HG02938 (cell line): ENCODE data around the gene EXOC4.

ENCODE experiments used
- ATAC-seq: cut with Tn5 transposase; IDR thresholded peaks from one replicate; pipeline ENCODE4 v1.9.1; 2021; ENCODE audit warnings: mild to moderate bottlenecking, moderate library complexity; ENCODE audit not compliant: unreplicated experiment

The EXOC4 gene

DNA sequence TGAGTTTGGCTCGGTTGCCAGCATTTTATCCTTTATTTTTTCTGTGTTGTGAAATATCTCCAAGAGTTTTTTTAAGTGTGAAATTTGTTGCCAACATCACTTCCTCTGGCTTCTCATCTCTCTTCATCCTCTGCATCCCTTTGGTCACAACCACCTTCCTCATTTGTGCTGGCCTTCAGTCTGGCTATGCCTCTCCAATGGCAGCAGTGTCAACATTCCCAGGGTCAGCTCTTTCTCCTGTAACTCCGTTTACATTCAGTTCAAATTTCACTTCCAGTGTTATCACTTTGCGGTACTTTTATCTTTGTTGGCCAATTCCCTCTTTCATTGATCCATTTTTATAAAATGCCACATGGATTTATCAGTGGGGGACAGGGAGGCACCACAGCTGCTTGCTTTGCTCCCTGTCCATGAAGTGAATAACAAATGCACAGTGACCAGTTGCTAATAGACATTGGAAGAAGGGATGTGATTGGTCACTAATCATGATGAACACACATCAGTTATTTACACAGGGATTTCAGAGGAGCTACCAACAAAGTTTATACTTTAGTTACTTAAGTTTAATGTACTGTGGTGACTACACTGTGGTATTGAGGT is 562.8 kb downstream of the EXOC4 start:
- no peak for ATAC-seq

DNA sequence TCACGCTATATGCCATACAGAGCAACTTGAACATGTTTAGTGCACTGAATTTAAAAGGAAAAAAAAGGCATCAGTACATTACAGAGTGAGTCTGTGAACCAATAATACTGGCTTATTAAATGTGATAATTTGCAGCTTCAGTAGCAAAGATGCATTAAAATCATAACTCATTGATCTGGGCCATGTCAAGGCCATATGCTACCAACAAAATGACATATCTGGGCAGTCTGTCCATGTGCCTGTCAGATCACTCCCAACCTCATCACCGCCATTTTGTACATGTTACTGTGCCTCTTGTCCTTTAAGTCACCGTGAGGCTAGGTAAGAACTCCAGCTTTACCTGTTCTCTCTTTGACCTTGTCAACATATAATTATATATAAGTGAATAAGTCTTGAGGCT is 566.8 kb downstream of the EXOC4 start:
- ATAC-seq, result no peak

DNA sequence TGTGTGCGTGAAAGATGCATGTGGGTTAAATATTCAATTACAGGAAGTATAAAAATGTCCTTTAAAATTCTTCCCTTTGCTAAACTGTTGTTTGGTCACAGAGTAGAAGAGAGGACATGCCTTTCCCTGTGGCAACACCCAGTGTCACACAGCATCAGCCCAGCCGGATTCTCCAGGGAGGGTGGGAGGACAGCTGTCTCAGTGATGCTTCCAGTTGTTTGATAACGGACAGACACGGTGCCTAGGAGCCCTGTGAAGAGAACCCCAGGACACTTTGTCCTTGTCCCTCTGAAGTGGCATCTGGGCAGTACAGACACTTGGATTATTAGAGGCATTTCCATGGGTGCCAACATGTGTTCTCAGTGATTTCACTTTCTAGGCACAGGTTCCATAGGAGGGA is 567.7 kb downstream of the EXOC4 start:
- no peak for ATAC-seq

DNA sequence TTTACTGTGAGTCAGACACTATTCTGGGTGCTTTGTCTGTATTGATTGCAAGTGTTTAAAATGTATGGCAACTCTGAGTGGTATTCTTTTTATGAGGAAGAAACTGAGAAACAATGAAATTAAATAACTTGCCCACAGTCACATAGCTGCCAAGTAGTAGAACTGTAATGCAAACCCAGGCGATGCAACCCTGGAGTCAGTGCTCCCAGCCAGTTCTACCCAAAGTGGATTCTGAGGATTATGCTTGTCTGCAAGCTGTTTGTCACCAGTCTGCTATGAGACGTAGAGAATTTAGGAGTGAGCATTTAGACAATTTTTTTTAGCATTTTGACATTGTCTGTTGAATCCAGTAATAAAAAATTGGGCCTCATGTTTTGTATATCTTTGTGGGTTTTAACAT is 568.3 kb downstream of the EXOC4 start:
- ATAC-seq, result no peak

DNA sequence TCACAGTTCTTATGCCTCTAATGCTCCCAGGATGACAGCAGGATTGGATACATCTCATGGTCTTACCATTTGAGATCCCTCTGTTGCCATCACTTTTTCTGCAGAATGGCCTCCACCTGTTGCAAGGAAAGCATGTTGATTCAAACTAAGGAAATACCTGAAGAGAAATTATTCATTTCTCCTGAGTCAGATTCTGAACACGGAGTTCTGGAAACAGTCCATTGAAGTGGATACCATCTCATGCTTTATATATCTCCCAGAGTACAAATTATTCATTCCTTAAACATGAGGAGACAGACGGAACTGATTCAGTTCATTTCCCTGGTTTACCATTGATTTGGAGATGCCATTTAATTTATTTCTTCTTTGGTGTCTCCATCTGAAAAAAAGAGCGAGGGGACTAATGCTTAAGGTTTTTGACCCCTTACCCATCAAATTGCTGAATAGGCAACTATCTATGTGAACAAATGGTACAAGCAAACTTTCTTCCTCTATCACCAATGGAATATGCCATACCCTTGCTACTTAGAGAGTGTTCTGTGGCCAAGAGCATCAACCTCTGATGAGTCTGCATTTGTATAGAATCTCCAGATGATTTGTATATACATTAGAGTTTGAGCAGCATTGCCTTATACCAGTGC is 569.2 kb downstream of the EXOC4 start:
- no peak for ATAC-seq

DNA sequence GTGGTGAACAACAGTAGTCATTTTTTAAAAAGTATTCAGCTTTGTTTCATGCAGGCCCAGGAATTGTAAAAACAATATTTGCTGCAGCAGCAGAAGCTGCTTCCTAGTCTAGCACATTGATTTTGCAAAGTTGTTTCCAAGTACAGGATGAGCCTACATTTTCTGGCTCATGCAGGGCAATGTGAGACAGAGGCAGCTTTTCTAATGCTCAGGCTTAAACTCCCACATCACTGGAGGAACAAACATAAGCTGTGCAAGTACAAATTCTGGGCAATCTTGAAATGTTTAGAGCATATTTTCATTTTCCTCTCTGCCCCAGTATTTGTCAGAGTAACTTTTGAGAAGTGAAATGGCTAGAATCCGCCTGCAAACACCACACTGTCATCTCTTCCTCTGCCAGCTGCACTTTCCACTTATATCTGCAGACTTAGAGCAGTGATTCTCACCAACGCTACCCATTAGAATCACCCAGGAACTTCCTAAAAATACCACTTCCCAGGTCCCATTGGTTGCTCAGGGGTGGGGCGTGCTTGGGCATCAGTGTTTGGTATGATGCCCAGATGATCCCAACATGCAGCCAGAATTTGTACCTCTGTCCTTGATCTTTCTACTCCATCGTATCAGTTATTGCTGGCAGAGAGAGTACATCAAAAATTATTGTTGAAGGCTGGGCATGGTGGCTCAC is 570.1 kb downstream of the EXOC4 start:
- no peak for ATAC-seq

DNA sequence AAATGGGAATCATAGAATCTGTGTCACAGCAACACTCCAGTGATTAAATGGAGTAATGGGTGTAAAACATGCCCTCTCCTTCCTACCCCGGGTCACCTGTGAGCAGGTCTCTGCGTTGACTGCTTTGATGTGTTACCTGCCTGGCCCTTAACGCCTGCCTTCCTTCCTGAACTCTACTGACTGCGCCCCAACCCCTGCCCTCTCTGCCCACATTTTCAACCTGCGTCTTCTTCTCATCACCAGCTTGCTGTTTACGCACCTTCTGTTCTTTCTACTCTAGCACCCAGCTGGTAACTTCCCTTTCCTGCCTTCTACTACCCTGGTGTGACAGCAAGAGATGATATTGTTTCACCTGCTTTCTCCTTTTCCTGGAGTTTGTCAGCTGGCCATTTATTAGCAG is 571.3 kb downstream of the EXOC4 start:
- no peak for ATAC-seq

DNA sequence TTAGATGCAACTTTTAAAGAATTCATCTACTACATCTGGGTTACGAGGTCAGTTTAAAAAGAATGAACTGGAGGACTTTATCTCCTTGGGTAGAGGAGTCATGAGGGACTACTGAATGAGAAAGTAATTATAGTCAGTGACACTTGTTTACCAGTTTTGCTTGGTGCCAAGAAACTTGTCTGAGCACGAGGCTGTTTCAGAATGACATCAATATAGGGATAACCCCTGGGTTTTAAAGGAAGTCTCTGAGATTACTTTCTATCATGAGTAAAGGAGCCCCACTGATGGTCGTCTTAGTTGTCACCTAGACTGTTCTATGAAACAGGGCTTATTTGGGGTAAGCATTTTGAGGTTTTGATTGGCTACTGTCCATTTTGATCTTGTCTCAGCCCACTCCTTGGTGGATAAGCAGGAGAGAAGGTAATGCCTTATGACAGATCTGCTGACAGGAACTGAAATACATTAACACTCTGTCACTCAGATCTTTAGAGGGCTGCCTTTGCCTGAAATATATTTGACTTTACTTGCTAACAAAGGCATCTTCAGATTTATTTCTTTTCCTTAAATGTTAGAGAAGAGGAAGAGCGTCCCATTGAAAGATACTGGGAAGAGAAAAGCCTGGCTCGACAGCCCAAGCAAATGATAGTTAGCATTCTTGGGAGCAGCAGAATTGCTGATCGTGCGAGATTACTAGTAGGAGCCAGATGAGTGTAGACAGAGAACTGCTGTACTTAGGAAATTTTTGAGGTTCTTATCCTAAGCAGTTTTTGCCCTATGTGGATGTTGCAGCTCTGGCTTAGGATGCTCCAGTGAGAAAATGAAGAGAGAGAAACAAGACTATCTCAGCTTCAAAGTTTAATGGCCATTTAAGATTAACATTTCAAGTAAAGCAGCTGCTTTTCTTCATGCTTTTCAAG is 575.1 kb downstream of the EXOC4 start:
- ATAC-seq, result peak; percentile 89

DNA sequence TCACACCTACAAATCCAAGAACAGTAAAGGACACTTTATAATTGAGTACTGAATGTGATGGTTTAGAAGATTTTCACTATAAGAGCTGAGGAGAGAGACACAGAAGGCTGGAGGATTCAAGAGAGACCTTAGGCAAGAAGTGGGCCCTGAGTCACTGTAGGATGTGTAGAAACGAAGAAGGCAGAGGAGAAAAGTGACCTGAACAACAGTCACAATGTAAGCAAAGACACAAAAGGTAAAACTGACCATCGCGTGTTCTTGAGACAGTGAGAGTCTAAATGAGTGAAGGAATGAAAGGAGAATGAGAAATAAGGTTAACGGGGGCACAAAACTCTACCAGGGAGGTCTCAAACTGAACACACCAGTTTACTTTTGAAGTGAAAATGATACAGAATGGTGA is 576.0 kb downstream of the EXOC4 start:
- ATAC-seq, result no peak

DNA sequence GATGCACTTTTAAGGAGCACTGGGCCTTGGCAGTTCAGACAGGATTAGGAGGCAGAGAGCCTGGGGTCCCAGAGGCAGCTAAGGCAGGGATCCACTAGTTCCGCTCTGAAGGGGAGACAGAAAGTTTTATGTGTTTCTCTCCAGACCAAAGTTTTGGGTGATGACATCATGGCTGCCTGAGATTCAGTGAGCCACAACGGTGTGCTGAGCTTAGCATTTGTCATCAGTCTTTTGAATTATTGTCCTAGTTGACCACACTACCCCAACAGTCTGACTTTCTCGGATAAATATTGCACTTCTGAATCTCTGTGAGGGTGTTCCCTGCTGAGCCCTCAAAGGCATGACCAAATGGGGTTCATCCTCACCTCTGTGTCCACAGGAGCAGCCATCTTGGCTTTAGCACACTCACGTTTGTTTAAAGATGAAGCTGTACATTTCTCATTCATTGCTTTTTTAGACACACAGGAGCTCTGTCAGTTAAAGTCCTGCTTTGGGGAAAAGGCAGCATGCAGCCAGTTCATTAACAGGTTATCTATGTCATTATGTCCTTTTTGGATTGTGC is 576.5 kb downstream of the EXOC4 start:
- ATAC-seq, result no peak

DNA sequence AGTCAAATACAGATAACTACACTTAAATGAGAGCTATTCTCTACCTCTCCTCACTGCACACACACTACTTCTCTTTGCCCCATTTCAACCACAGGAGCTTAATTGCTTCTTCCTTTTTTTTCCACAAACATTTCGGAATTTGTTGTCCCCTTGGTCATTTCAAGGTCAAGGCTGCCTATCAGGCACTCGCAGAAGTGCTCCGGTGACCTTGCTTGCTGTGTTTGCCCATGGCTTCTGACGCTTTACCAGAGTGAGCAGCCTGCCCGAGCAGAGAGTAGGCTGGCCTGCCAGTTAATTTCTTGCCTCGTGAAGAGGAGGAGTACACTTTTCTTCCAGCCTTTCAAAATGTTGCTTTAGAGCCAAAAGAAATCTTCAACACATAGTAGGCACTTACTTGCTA is 577.2 kb downstream of the EXOC4 start:
- ATAC-seq, result no peak

DNA sequence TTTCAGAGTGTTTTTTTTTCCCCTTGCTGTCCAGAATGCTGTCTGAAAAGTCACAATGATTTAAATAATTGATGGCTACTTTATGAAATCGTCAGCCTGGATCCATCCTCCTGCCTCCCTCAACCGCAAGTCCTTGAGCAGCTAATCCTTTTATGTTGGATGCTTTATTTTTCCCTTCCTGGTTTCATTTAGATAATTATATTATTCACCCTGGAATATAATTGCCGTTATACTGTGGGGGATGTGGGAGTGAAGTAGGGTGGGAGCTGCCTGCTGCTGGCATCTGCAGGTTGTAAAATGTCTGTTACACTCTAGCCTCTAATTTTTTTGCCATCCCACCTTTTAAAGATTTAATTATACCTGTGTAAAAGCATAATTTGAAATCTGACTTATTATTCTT is 583.8 kb downstream of the EXOC4 start:
- ATAC-seq, result no peak

DNA sequence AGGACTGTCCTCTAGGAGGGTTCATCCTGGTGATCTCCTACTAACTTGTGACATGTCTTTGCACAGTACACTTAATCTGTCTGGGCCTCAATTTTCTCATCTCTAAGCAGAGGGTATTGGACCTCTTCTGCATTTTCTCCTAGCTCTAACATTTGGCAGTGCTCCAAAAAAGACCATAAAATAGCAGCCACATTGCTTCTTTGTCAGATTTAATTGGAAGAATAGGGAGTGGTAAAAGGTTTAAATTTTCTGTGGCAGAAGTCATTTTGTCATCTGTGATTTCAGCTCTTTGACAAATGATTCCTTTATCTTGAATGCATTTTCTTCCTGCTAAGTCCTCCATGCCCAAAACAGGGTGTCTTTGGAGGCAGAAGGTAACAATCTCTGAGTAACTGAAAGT is 584.3 kb downstream of the EXOC4 start:
- ATAC-seq, result no peak

DNA sequence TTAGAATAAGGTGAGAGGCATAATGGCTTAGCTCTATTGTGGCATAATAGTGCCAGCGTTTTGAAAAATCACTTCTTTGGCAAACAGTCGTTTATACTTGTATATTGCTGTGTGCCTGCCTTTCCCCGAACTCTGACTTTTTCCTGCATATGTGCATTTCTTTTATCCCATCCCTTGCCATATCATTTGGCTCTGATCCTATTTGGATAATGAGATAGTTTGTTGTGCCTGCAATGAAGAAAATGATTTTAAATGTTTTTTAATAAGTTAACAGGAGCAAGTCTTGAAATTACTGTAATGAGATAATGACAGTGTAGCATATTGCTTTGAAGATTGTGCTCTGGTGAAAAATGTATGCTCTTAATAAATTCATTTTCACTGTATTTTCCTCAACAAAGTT is 586.2 kb downstream of the EXOC4 start:
- no peak for ATAC-seq

DNA sequence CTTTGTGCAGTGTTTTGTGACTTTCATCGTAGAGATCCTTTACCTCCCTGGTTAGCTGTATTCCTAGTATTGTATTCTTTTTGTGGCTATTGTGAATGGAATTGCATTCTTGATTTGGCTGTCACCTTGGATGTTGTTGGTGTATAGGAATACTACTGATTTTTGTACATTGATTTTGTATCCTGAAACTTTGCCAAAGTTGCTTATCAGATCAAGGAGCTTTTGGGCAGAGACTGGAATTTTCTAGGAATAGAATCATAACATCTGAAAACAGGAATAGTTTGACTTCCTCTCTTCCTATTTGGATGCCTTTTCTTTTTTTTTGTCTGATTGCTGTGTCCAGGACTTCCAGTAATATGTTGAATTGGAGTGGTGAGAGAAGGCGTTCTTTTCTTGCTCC is 590.5 kb downstream of the EXOC4 start:
- ATAC-seq, result no peak

DNA sequence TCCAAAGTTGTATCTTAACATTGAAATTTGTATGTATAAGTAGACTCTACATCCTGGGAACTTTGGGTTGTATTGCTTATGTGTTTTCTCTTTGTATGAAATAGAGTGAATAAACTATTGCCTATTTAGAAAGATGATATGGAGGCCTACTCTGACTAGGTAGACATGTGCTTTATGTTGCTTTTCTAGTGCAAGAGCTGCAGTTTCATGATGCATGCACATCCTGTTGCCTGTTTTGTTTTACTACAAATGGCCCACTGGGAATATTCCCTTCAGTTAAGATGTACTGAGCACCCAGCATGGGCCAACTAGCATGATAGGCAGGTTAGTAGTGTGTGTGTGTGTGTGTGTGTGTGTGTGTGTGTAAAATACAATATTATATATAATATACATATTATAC is 592.1 kb downstream of the EXOC4 start:
- ATAC-seq, result no peak

DNA sequence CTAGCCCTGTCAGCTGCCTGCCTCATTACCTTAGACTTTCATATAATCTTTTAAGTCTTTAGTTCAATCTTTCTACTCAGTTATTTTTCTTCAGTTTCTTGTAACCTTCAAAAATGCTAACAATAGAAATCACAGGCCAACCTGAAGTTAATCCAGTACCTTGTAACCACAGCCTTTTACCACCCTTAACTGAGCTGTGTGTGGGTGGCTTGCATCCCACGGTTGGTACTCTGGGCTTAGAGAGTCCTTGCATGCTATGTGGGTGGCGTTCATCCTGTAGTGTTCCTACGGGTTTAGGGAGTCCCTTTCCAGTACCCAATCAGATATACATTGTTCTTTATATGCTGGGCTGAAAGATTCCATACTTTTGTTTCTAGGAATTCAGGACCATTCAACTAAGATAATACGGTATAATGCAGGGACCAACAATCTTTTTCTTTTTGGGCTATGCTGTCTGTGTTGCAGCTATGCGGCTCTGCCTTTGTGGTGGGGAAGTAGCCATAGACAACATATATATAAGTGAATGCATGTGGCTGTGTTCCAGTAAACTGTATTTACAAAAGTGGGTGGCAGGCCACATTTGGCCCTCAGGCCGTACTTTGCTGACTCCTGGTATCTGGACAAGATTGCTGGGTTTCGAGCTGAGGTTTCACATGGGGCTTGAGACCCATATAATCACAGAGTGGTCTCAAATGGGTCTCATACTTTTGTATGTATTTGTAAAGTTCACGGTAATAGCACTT is 593.5 kb downstream of the EXOC4 start:
- ATAC-seq, result no peak

DNA sequence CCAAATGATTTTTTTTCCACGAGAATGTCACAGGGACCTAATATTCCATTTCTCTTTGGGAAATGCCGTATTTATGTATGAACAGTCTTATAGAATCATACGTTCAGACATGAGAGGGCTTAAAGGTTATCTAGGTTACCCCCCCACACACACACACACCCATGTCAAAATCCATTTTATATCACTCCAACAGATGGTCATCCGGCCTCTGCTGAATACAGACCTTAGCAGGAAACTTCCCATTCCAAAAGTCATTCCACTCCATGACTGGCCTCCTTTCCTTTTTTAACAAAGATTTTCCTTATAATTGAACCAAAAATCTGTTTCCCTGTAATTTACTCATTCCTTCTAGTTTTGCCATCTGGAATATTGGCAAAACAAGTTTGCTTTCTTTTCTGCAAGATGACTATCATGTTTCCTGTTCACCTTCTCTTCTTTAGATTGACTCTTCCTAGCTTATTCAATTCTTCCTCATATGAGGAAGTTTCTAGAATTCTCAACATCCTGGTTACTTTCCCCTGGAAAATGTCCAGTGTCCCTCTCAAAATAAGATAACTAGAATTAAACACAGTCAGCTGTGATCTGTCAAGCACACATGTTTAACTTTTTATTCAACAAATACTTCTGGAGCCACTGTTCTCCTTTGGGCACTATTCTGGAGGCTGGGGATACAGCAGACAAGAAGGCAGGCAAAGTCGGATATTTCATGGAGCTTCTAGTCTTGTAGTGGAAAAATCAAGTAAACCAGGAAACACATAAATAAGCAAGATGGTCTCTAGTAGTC is 597.8 kb downstream of the EXOC4 start:
- no peak for ATAC-seq

DNA sequence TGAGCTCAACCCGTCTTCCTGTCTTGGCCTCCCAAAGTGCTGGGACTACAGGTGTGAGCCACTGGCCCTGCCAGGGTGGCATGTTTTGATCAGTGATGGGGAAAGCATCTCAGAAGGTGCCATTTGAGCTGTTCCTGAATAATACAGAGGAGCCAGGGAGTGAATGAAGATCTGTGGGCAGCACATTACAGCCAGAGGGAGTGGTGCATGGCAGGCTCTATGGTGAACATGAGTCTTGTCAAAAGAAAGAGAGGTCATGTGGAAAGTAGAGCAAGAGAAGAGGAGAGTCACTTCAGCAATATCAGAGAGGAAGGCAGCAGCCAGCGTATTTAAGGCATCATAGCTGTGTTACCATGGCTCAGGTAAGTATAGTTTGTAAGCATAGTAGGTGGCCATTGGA is 598.5 kb downstream of the EXOC4 start:
- no peak for ATAC-seq
